ENCODE results near the gene LHFPL3. TPM values are rescaled to one million over a fixed set of nuclear protein-coding genes. Genes with fewer than 3 reads are reported as not detected.
A peak's percentile ranks its signal among the peaks of the same experiment; 100 is the strongest.
"Not testable (repeated sequence)": the region's sequence is repeated elsewhere in the genome, so short reads cannot be mapped to it uniquely, and the experiment has no call there.

LHFPL3 gene
- total RNA-seq, result not detected
- long read RNA-seq, result 0 reads

GRCh38 chr7:104328296-104328969 is at the start of gene LHFPL3:
TSS of gene LHFPL3 (plus strand) at chr7:104328603.
- peak in 1 of 2 donors; percentile 14 for ATAC-seq
- DNase-seq, result no peak
- intact Hi-C loops (cut with DNase I), result no loop called here

- DNase-seq; intact Hi-C loops (cut with DNase I); ATAC-seq: not testable (repeated sequence)
Measured at GRCh38 chr7:104281685-104282084, 46.7 kb upstream of the LHFPL3 start.

- DNase-seq (no peak), ATAC-seq (no peak)
- intact Hi-C loops (cut with DNase I), result no loop called here
Measured at GRCh38 chr7:104286839-104287238, 41.6 kb upstream of the LHFPL3 start.

GRCh38 chr7:104288137-104288536 is 40.3 kb upstream of the LHFPL3 start:
- ATAC-seq, result no peak
- intact Hi-C loops (cut with DNase I), result no loop called here
- DNase-seq, result no peak

- DNase-seq (no peak), ATAC-seq (no peak)
- intact Hi-C loops (cut with DNase I), result no loop called here
Measured at GRCh38 chr7:104294291-104294690, 34.1 kb upstream of the LHFPL3 start.

- ATAC-seq, result no peak
- intact Hi-C loops (cut with DNase I), result no loop called here
- DNase-seq, result no peak
Measured at GRCh38 chr7:104296266-104296665, 32.1 kb upstream of the LHFPL3 start.

GRCh38 chr7:104296900-104297299 is 31.5 kb upstream of the LHFPL3 start:
- no peak for ATAC-seq
- DNase-seq, result no peak
- intact Hi-C loops (cut with DNase I), result no loop called here

GRCh38 chr7:104299323-104299722 is 29.1 kb upstream of the LHFPL3 start:
- intact Hi-C loops (cut with DNase I), result no loop called here
- DNase-seq (no peak), ATAC-seq (no peak)

- DNase-seq, result no peak
- no peak for ATAC-seq
- intact Hi-C loops (cut with DNase I), result no loop called here
Measured at GRCh38 chr7:104299777-104300176, 28.6 kb upstream of the LHFPL3 start.

GRCh38 chr7:104306793-104307192 is 21.6 kb upstream of the LHFPL3 start:
- no peak for ATAC-seq
- intact Hi-C loops (cut with DNase I), result no loop called here

GRCh38 chr7:104317948-104318629 is 10.3 kb upstream of the LHFPL3 start:
- no peak for DNase-seq
- intact Hi-C loops (cut with DNase I), result no loop called here
- ATAC-seq, result no peak

More at GRCh38 chr7:104306793-104307192, 21.6 kb upstream of the LHFPL3 start:
- no peak for DNase-seq

- ATAC-seq (no peak), DNase-seq (no peak)
- intact Hi-C loops (cut with DNase I), result no loop called here
Measured at GRCh38 chr7:104327534-104327933, 869 bp upstream of the LHFPL3 start.

- no peak for DNase-seq
- intact Hi-C loops (cut with DNase I), result no loop called here
- ATAC-seq, result no peak
Measured at GRCh38 chr7:104327938-104328295, 486 bp upstream of the LHFPL3 start.

GRCh38 chr7:104328970-104329825 is 795 bp downstream of the LHFPL3 start:
- ATAC-seq (no peak), DNase-seq (no peak)
- intact Hi-C loops (cut with DNase I), result no loop called here

GRCh38 chr7:104341546-104341945 is 13.1 kb downstream of the LHFPL3 start:
- intact Hi-C loops (cut with DNase I), result no loop called here
- DNase-seq (no peak), ATAC-seq (no peak)

GRCh38 chr7:104352736-104353135 is 24.3 kb downstream of the LHFPL3 start:
- intact Hi-C loops (cut with DNase I), result no loop called here
- DNase-seq, result no peak
- ATAC-seq, result no peak

- ATAC-seq, result no peak
- no peak for DNase-seq
- intact Hi-C loops (cut with DNase I), result no loop called here
Measured at GRCh38 chr7:104357166-104357565, 28.8 kb downstream of the LHFPL3 start.

GRCh38 chr7:104358446-104359132 is 30.2 kb downstream of the LHFPL3 start:
- intact Hi-C loops (cut with DNase I), result no loop called here
- DNase-seq, result no peak
- no peak for ATAC-seq

GRCh38 chr7:104362756-104363155 is 34.4 kb downstream of the LHFPL3 start:
- intact Hi-C loops (cut with DNase I), result no loop called here
- DNase-seq (no peak), ATAC-seq (no peak)

GRCh38 chr7:104363355-104363754 is 35.0 kb downstream of the LHFPL3 start:
- intact Hi-C loops (cut with DNase I), result no loop called here
- ATAC-seq (no peak), DNase-seq (no peak)
